HG03565 (cell line): ENCODE measurements around the gene RPGR.

ENCODE experiments used
- ATAC-seq: cut with Tn5 transposase; IDR thresholded peaks from one replicate; pipeline ENCODE4 v1.9.1; 2021; ENCODE audit warnings: mild to moderate bottlenecking, moderate library complexity; ENCODE audit not compliant: unreplicated experiment

The RPGR gene

GRCh38 chrX:38327007-38327774, at the start of gene RPGR:
RPGR (minus strand) TSS chrX:38327509; CDS start chrX:38327367, 142 bp downstream.
- ATAC-seq: peak; percentile 88

DNA sequence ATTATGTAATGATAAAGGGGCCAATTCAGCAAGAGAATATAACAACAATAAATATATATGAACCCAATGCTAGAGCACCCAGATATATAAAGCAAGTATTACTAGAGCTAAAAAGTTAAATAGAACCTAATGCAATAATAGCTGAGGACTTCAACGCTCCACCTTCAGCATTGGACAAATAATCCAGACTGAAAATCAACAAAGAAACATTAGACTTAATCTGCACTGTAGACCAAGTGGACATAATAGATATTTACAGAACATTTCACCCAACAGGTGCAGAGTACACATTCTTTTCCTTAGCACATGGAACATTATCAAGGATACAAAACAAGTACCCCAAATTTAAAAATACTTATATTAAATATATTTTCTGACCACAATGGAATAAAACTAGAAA, 49.4 kb upstream of the RPGR start:
- ATAC-seq: no peak

- ATAC-seq: no peak
Measured at GRCh38 chrX:38375891-38376290, 48.6 kb upstream of the RPGR start.

- ATAC-seq: no peak
Measured at GRCh38 chrX:38374431-38374830, 47.1 kb upstream of the RPGR start.

DNA sequence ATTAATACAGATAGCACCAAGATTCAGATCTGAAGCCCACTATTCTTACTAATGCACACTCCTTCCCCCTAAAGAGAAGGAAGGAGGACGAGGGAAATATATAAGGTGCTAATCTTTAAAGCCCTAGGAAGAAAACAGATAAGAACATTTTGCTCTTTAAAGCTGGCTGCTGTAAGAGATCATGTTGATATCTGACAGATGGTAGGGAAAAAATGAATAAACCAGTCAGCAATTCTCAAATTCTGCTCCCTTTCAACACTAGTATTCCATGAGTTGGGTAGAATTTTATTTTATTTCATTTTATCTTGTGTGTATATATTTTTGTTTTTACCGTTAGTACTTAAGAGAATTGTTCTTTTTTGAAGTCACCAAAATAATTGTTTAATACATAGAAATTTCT, 44.3 kb upstream of the RPGR start:
- ATAC-seq: no peak

DNA sequence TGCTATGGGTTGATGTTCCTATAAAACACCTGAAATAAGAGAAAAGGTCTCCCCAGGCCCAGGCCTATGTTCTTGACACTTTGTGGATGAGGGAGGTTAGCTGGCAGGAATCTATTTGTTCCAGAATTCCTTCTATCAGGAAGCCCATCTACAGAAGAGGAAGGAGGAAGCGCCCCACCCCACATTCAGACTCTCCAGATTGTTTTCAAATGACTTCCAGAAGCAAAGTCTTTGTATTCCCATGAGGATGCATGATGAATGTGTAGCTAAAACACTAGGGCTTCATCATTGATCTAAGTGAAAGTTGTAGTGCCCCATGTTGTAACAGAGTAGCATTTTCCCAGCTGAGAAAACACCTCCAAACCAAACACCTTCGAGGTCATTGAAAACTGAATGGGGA, 41.5 kb upstream of the RPGR start:
- ATAC-seq: no peak

DNA sequence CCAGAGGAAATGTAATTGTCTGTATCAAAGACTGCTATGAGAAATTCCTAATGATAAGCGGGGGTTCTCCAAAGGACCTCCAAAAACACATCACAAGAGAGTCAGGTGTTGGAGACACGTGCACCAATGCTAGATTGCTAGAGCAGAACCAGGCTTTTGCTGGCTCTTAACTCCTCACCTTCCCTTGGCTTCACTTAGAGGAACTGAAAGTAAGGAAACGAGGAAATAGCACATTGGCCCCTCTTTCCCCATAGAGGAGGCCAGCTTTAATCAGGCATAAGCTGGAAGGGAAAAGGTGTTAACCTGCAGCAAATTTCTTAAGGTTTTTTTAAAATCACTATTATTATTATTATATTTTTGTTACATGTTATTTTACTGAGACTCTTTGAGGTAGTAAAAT, 38.6 kb upstream of the RPGR start:
- ATAC-seq: no peak

- no peak for ATAC-seq
Measured at GRCh38 chrX:38363046-38363445, 35.7 kb upstream of the RPGR start.

DNA sequence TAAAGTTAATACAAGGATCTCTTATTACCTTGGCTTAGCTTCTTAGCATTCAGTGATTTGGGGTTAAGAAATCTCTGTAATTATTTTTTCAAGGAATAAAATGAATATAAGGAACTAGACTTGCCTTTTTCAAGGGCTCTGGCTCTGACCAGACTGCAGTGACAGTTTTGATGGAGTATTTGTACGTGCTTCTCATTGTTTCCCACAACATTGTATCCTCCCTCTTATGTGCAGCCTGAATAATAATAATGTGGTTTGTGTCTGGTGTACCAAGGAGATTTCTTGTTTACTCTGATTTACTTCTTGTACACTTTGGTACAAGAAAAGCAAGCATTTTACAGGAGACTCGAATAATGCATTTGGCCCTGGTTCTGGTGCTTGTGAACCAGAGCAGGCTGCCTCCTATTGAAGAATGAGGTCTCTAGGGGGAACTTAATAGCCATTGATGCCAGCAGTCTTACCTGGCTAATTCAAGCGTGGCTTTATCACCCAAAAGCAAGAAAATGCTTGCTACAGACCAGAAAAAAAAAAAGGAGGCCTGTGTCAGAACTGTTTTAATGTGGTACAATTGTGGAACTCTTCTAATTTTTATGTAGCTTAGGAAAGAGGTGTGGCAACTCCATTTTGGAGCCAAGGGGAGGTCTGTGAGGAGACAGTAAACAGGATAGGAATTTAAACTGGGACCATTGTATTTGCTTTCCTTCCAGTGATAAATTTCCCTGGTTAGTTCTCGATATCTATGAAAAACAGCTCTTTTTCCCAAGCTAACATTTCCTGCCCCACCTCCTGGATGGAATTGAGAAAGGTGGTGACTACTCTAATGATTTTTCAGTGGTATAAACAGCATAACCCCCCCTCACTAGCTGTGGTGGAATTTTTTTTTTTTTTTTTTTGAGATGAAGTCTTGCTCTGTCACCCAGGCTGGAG, 30.7 kb upstream of the RPGR start:
- ATAC-seq: no peak

DNA sequence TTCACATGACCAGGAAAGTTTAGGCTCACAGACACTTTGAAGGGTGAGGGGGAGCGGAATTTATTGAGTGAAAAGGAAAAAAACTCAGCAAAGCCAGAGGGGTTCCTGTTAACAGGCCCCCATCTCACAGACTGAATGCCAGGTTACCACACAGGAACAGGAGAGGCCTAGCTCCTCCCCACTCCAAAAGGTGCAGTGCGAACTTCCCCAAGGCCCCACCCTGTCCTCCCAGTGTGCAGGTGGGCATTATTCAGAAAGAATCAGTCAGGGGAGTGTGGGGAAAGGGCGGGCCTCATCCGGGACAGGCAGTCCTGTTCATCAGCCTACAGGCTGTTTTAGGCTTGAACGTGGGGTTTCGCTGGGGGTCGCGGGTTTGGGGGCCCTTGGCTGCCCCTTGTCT, 29.1 kb upstream of the RPGR start:
- ATAC-seq: no peak

GRCh38 chrX:38352362-38352761, 25.1 kb upstream of the RPGR start, which contains the start of gene OTC:
OTC (plus strand) TSS chrX:38352604; CDS start chrX:38352697, 93 bp downstream.
- ATAC-seq: no peak

- no peak for ATAC-seq
Measured at GRCh38 chrX:38351346-38351745, 24.0 kb upstream of the RPGR start.

DNA sequence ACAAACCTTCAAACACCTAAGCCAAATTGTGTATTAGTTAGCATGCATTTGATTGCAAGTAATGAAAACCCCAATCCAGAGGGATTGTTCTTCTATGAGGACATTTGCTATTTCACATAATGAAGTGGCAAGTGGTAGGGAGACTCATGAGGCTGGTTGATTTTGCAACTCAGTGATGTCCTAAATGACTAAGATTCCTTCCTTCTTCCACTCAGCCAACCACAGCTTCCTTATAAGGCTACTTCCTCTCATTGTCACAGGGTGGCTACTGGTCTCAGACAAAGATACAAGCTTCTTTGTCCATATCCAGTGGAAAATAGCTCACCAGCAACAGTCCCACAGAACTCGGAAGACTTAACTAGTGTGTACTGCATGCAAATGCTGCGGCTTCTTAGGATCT, 19.8 kb upstream of the RPGR start:
- ATAC-seq: peak; percentile 95

GRCh38 chrX:38346150-38346549, 18.8 kb upstream of the RPGR start:
- no peak for ATAC-seq

DNA sequence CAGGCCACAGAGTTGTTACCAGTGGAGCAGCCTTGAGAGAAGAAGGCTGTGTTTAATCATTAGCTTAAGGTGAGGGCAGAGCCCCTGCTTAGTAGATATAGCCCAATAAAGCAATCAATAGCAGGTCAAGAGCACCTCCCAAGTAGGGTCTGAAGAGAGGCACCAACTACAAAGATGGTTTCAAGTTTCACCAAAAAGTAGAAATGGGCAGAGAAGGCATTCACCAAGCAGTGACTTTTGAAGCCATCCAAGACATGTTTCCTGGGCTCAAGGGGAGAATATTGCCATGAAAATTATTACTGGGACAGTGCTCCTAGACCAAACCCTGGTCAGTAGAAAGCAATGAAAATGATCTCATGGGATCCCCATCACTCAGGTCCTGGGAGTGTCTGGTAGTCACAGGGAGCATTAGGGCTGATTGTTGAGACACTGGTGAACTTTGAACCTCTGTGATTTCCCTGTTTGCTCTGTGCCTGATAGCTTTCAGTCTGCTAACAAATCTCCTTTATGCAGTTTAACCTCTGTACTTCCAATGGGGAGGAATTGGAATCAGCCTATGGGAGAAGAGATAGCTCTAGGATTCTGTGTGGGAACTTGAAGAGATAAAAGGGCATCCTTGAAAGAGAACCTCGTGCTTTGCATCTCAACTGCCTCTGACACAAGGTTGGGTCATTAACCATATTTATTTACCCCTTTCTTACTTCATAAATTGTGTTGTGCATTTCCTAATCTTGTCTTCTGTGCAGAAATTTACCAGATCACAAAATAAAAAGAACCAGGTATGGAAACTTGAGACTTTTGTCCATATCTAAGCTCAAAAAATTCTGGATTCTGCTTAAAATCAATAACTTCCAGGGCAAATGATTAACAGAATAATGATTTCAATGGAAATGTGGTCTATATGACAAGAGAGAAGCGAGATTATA, 15.8 kb upstream of the RPGR start:
- ATAC-seq: no peak

- no peak for ATAC-seq
Measured at GRCh38 chrX:38341442-38341841, 14.1 kb upstream of the RPGR start.

- ATAC-seq: no peak
Measured at GRCh38 chrX:38336538-38337240, 9.4 kb upstream of the RPGR start.

- no peak for ATAC-seq
Measured at GRCh38 chrX:38335382-38335781, 8.1 kb upstream of the RPGR start.

DNA sequence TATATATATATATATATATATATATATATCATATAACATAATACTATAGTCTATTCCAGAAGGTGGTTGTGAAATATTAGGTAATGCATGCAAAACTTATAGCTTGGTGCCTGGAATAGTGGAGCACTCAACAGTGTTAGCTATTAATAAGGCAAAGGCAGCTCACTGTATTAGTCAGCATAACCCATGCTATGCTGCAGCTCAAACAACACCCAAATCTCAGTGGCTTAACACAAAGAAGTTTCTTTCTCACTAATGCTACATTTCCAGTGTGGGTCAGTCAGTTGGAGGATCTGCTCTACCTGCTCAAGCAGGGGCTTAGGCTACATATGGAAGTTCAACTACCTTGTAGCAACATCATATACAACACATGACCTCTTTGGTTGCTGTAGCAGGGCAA, 5.2 kb upstream of the RPGR start:
- ATAC-seq: peak; percentile 81

DNA sequence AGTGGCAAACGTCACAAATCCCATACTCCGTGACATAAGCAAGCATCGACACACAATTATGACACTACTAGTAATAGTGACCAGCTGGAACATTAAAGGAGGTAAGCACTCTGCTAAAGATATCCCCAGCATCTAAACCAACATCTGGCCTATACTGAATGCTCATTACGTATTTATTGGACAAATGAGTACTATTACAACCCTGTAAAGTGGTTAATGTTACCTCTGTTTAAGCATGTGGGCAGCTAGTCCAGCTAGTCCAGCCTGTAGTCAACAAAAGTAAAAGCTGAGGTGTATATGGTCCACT, 419 bp upstream of the RPGR start:
- ATAC-seq: no peak
